ENCODE measurements around the gene PROX1. TPM values are rescaled to one million over a fixed set of nuclear protein-coding genes. Genes with fewer than 3 reads are reported as not detected.

Gene PROX1
- total and polyA plus RNA-seq, 9 of the 15 experiments (the other 6 are each of a cell fraction or from before 2014, with no cell fraction given) = 0.14 to 0.22 TPM; not detected in 7

GRCh38 chr1:213972141-213972540 lies 15.6 kb upstream of the PROX1 start:
- TF ChIP-seq KLF16 (IDR thresholded peaks at IDR 0.05) (no peak), SP2 (IDR thresholded peaks at IDR 0.05; ENCODE audit: extremely low read depth, low read depth, low read length, poor library complexity, severe bottlenecking) (no peak), ZNF232 (CRISPR knock-in tag; IDR thresholded peaks at IDR 0.05) (no peak), ZFPM2 (CRISPR knock-in tag; IDR thresholded peaks at IDR 0.05) (no peak), NFYB (IDR thresholded peaks at IDR 0.05; ENCODE audit: extremely low read depth, insufficient read length) (no peak)
- Histone ChIP-seq H3K9me1 (ENCODE audit: control insufficient read depth, insufficient read depth, low read length) (no peaks in the 10 kb centered on the region), H3K27ac (ENCODE audit: extremely low read depth, low read depth, low read length) (no peak overlapping the region), H3K9ac (ENCODE audit: insufficient read depth in 1 of 2, low read depth in 2 of 2, low read length in 2 of 2) (no peak overlapping the region), H3K36me3 (ENCODE audit: control insufficient read depth, insufficient read depth, low read length) (no peaks in the 10 kb centered on the region), H3K4me1 (replicated peaks in 1 of 2; ENCODE audit: control insufficient read depth in 2 of 2, insufficient read depth in 2 of 2, low read length in 2 of 2) (no peaks in the 10 kb centered on the region), H3K4me2 (ENCODE audit: insufficient read depth, low read length) (no peak overlapping the region), H3K79me2 (ENCODE audit: control insufficient read depth, insufficient read depth, low read length) (no peaks in the 10 kb centered on the region), H3K9me3 (replicated peaks; ENCODE audit: control insufficient read depth, insufficient read depth, low read depth, low read length) (no peaks in the 10 kb centered on the region), H3K27me3 (ENCODE audit: control insufficient read depth in 2 of 2, insufficient read depth in 2 of 2, low read length in 2 of 2) (0 out of 5 replicates have a peak, but pooled peaks cover 0 to under 1% of the 10 kb centered on the region in 2 experiments), H2AFZ (ENCODE audit: low read depth, low read length) (no peak overlapping the region), H3K4me3 (no peak overlapping the region), H4K20me1 (replicated peaks; ENCODE audit: control insufficient read depth, insufficient read depth, low read length) (no peaks in the 10 kb centered on the region)
- 0% methylated on average over 2 of the region's 2 CpGs for WGBS (ENCODE audit: insufficient coverage, low coverage, missing lambda C conversion rate)
- intact Hi-C loops (cut with micrococcal nuclease) (no loop called here), in situ Hi-C loops (cut with MboI) (no loop called here)
- ChIA-PET CTCF (ENCODE audit: low intra/inter-chr PET ratio) (no interaction called here), POLR2A (no interaction called here)
- no peak for ATAC-seq
- no peak for DNase-seq (ENCODE audit: extremely low read depth in 1 of 4, low spot score in 3 of 4)
- no TSS peak for BruUV-seq (replicated peaks)
- FAIRE-seq = no peak

- in situ Hi-C loops (cut with MboI) = no loop called here
- BruUV-seq (replicated peaks) = no TSS peak
- POLR2A ChIA-PET = no interaction called here
- Histone ChIP-seq H3K27ac (ENCODE audit: extremely low read depth, low read depth, low read length) (no peak overlapping the region), H2AFZ (ENCODE audit: low read depth, low read length) (no peak overlapping the region), H3K36me3 (ENCODE audit: control insufficient read depth, insufficient read depth, low read length) (no peaks in the 10 kb centered on the region), H3K27me3 (ENCODE audit: control insufficient read depth in 2 of 2, insufficient read depth in 2 of 2, low read length in 2 of 2) (0 out of 5 replicates have a peak, but pooled peaks cover 0 to 6% of the 10 kb centered on the region in 2 experiments), H3K79me2 (ENCODE audit: control insufficient read depth, insufficient read depth, low read length) (no peaks in the 10 kb centered on the region), H3K4me3 (no peak overlapping the region), H4K20me1 (replicated peaks; ENCODE audit: control insufficient read depth, insufficient read depth, low read length) (no peaks in the 10 kb centered on the region), H3K4me1 (replicated peaks in 1 of 2; ENCODE audit: control insufficient read depth in 2 of 2, insufficient read depth in 2 of 2, low read length in 2 of 2) (no peaks in the 10 kb centered on the region), H3K9me3 (replicated peaks; ENCODE audit: control insufficient read depth, insufficient read depth, low read depth, low read length) (no peaks in the 10 kb centered on the region), H3K9me1 (ENCODE audit: control insufficient read depth, insufficient read depth, low read length) (no peaks in the 10 kb centered on the region), H3K4me2 (ENCODE audit: insufficient read depth, low read length) (no peak overlapping the region), H3K9ac (ENCODE audit: insufficient read depth in 1 of 2, low read depth in 2 of 2, low read length in 2 of 2) (no peak overlapping the region)
- FAIRE-seq (no peak), DNase-seq (ENCODE audit: extremely low read depth in 1 of 4, low spot score in 3 of 4) (no peak), ATAC-seq (no peak)
- 0% methylated on average over 1 of the region's 1 CpG for WGBS (ENCODE audit: insufficient coverage, low coverage, missing lambda C conversion rate)
- CTCF ChIA-PET (ENCODE audit: low intra/inter-chr PET ratio) = no interaction called here
- intact Hi-C loops (cut with micrococcal nuclease) = no loop called here
- TF ChIP-seq ZNF639 (CRISPR knock-in tag; conservative IDR thresholded peaks at IDR 0.05 in 1 of 2, IDR thresholded peaks at IDR 0.05 in 1 of 2) (no peak), ARID4B (CRISPR knock-in tag; IDR thresholded peaks at IDR 0.05) (no peak), GATAD2A (IDR thresholded peaks at IDR 0.05) (no peak)
These were observed 14.6 kb upstream of the PROX1 start for GRCh38 chr1:213973129-213973528.

All from K562 (cell line).